ENCODE results near the gene KIAA1671.

DNA sequence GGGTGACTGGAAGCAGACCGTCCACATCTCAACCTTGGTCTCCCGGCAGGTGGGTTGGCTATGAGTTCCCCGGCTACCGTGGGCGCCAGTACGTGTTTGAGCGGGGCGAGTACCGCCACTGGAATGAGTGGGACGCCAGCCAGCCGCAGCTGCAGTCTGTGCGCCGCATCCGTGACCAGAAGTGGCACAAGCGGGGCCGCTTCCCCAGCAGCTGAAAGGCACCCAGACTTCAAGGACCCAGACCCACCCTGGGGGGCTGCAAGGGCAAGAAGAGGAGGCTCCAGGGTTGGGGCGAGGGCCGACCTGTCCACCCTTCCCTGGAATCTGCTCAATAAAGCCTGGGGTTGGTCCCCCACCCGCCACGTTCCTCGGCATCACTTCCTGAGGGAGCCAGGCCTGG lies 254.5 kb downstream of the KIAA1671 start:
- TF ChIP-seq, protein P1, sequence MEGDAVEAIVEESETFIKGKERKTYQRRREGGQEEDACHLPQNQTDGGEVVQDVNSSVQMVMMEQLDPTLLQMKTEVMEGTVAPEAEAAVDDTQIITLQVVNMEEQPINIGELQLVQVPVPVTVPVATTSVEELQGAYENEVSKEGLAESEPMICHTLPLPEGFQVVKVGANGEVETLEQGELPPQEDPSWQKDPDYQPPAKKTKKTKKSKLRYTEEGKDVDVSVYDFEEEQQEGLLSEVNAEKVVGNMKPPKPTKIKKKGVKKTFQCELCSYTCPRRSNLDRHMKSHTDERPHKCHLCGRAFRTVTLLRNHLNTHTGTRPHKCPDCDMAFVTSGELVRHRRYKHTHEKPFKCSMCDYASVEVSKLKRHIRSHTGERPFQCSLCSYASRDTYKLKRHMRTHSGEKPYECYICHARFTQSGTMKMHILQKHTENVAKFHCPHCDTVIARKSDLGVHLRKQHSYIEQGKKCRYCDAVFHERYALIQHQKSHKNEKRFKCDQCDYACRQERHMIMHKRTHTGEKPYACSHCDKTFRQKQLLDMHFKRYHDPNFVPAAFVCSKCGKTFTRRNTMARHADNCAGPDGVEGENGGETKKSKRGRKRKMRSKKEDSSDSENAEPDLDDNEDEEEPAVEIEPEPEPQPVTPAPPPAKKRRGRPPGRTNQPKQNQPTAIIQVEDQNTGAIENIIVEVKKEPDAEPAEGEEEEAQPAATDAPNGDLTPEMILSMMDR (IDR thresholded peaks at IDR 0.05): no peak
- TF ChIP-seq EP300 (IDR thresholded peaks at IDR 0.05): no peak
- TF ChIP-seq POLR2AphosphoS5 (IDR thresholded peaks at IDR 0.05): no peak

Data from esophagus muscularis mucosa (tissue), 4 donors.